Urinary bladder (tissue), 4 donors: Measurements from ENCODE around the gene CMBL. TPM values are rescaled to one million over a fixed set of nuclear protein-coding genes. Genes with fewer than 3 reads are reported as not detected.
"Not testable (repeated sequence)": the region's sequence is repeated elsewhere in the genome, so short reads cannot be mapped to it uniquely, and the experiment has no call there.

Experiments
- DNase-seq: peaks from one replicate; pipeline ENCODE4 v3.0.0-alpha.2; 2015; ENCODE audit errors: extremely low spot score
- H3K27ac ChIP-seq: one replicate; pipeline ENCODE4 v1.5.1; 2013; ENCODE audit warnings: low read depth, mild to moderate bottlenecking, moderate library complexity
- H3K36me3 ChIP-seq: one replicate; pipeline ENCODE4 v1.6.1; 2013; ENCODE audit warnings: mild to moderate bottlenecking, moderate library complexity; ENCODE audit not compliant: insufficient read depth
- H3K4me1 ChIP-seq: one replicate; pipeline ENCODE4 v1.6.1; 2013; ENCODE audit warnings: mild to moderate bottlenecking, moderate library complexity; ENCODE audit not compliant: insufficient read depth
- H3K4me3 ChIP-seq: one replicate; pipeline ENCODE4 v1.5.1; 2013; ENCODE audit warnings: low read depth, low read length
- WGBS: extraction: QIAGEN DNeasy Blood & Tissue Kit; methylation state at CpG from one replicate; pipeline ENCODE4 v1.1.7; 2013; 5-methylcytosine and 5-hydroxymethylcytosine counted together
- polyA plus RNA-seq: library from polyadenylated mRNA; stranded (reverse); fragments of 200-250 nt; gene quantifications from one replicate; pipeline ENCODE4 v1.2.3, GENCODE V29; 2013
- total RNA-seq: library from RNA; depleted of rRNA; stranded (reverse); fragments of >200 nt; gene quantifications from one replicate; pipeline ENCODE4 v1.2.3, GENCODE V29; 2014
- donor health status: healthy with polysubstance abuse.
- donor health status: healthy.

CMBL gene
- total and polyA plus RNA-seq, 2 donors, result 17.2 to 28.2 TPM

DNA sequence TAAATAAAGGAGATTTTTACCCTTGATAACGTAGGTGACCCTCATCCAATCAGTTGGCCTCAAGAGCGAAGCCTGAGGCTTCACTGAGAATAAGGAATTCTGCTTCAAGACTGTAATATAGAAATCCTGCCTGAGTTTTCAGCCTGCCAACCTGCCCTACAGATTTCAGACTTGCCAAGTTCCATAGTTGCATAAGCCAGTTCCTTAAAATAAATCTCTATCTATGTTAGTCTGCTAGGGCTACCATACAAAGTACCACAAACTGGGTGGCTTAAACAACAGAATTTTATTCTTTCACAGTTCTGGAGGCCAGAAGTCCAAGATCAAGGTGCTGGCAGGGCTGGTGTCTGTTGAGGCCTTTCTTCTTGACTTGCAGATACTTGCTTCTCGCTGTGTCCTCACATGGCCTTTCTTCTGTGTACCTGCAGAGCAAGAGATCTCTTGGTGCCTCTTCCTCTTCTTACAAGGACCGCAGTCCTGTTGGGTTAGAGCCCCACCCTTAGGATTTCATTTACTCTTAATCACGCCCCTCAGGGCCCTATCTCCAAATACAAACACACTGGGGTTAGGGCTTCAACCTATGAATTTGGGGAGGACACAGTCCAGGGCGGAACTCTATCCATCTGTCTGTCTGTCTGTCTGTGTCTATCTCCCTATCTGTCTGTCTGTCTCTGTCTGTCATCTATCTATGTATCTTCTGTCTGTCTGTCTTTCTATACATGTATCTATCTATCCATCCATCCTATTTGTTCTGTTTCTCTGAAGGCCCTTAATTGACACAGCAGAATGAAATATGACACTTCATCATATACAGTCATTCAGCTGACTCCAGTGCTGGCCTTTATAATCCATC, 17.0 kb upstream of the CMBL start:
- Histone ChIP-seq H3K4me3 (no peak overlapping the region), H3K27ac (no peak overlapping the region), H3K36me3 (no peaks in the 10 kb centered on the region), H3K4me1 (no peaks in the 10 kb centered on the region)
- no peak for DNase-seq
- WGBS, result 74% methylated on average over 6 of the region's 6 CpGs

DNA sequence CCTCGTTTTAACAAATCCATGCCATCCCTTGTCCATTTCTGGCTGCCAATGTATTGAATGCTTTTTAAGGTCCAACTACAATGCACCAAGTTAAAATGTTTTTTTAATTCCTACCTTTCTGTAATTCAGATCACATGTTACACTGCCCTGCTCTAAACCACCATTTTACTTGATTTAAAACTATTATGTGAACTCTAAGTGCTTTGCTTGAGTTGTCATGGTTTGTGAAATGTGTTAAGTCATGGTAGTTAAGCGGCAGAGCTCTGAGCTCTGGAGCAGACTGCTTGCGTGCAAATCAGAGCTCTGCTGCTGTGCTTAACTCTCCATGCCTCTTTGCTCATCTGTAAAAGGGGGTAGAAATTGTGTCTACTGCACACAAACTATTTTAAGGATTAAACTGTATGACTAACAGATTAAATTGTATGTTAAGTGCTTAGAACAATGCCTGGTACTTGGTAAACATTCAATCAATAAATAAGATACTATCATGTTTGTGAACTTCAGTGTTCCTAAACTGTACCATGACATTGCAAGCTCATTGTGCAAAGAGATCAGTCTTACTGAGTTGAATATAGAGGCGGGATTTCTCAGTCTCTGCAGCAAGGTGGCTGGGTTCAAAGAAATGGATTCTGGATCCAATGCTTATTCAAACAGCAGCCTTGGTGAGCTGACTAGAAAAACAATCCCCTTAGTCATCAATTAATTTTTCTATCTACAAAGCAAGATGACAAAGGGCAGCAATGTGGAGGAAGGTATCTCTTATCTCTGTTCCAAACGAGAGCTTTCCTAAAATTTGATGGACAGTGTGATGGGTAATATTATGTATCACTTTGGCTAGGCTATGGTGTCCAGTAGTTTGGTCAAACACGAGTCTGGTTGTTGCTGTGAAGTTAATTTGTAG, 16.1 kb upstream of the CMBL start:
- 75% methylated on average over 6 of the region's 6 CpGs for WGBS
- Histone ChIP-seq H3K36me3 (no peaks in the 10 kb centered on the region), H3K4me3 (no peak overlapping the region), H3K4me1 (no peaks in the 10 kb centered on the region), H3K27ac (no peak overlapping the region)
- no peak for DNase-seq

DNA sequence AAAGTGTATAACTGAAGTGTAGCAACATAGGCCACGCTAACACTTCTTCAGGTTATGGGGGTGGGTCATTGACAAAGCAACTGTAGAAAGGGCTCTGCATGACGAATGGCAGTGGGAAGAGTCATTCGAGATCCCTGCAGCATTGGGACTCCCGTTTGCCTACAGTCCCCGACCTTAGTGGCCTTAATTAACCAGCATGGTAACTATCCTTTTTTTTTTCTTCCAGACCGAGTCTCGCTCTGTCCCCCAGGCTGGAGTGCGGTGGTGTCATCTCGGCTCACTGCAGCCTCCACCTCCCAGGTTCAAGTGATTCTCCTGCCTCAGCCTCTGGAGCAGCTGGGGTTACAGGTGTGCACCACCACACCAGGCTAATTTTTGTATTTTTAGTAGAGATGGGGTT, 14.2 kb upstream of the CMBL start:
- Histone ChIP-seq H3K4me1 (no peaks in the 10 kb centered on the region), H3K4me3 (no peak overlapping the region), H3K36me3 (no peaks in the 10 kb centered on the region), H3K27ac (no peak overlapping the region)
- WGBS, result 90% methylated on average over 9 of the region's 9 CpGs
- DNase-seq, result no peak

DNA sequence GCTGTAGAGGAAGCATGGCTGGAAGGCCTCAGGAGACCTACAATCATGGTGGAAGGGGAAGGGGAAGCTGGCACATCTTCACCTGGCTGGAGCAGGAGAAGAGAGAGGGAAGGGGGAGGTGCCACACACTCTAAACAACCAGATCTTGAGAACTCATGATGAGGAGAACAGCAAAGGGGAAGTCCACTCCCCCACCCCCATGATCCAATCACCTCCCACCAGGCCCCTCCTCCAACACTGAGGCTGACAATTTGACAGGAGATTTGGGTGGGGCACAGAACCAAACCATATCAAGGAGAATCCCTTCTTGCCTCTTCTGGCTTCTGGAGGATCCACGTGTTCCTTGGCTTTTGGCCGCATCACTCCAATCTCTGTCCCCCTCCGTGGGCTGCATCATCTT, 13.1 kb upstream of the CMBL start:
- Histone ChIP-seq H3K27ac (no peak overlapping the region), H3K4me1 (no peaks in the 10 kb centered on the region), H3K36me3 (no peaks in the 10 kb centered on the region), H3K4me3 (no peak overlapping the region)
- WGBS, result 67% methylated on average over 3 of the region's 3 CpGs
- DNase-seq, result no peak

DNA sequence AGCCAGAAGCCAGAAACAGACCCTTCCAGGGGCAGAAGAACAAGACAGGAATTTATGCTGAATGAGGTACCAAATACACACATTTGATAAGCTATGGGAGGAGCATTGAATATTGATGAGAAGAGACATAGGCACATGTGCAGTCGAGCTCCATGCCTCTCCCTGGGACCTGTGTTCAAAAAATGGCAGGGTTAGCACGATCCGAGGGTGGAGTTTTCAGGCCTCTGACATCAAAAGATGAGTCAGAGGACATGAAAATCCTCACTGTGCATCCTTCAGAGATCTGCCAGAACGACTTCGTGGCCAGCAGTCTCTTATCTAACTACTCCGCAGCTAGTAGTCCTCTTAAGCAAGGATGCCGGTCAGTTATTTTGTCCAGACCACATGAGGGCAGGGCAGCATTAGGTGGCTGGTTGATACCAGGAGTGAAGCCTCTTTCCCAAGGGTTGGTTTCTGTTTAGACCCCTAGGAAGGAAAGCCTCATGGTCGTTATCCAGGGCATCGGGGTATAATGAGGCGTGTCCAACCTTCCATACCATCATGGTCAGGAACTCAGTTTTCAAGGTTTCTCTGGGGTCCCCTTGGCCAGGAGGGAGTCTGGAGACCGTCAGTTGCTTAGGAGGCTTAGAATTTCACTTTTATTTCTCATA, 11.6 kb upstream of the CMBL start:
- no peaks in the 10 kb centered on the region for H3K4me1 ChIP-seq
- no peak for DNase-seq
- WGBS, result 53% methylated on average over 11 of the region's 11 CpGs
- no peaks in the 10 kb centered on the region for H3K36me3 ChIP-seq
- no peak overlapping the region for H3K4me3 ChIP-seq
- no peak overlapping the region for H3K27ac ChIP-seq

DNA sequence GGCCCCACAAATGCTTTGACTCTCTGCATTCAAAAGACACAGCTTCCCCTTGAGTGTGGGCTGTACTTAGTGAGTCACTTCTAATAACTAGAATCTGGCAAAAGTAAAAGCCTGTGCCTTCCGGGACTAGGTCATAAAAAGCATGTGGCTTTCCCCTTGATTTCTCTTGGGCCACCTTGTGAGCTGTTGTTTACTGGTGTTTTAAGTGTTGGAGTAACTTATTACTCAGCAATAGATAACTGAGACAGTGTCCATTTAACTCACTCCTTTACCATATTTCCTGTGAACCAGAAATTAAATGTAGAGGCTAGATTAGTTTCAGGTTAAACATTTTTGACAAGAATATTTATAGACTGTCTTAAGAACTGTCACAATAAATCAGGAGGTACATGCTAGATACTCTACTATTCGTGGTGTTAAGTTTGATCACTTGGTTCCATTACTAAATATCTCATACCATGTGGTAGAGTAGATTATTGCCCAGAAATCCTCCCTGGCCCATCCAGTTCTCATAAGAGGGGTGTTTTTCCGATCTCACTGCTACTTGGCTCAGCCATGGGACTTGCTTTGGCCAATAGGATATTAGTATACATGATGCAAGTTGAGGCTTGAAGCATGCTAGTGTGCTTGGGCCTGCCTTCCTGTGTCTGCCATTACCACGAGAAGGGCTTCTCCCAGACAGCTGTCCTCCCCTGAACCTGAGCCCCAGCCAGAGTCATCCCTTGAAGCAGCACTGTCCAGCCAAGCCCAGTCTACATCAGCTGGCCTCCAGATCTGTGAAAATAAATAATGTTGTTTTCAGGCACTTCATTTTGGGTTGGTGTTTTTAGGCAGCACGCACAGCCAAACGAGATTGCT, 10.4 kb upstream of the CMBL start:
- no peak overlapping the region for H3K27ac ChIP-seq
- H3K36me3 ChIP-seq, result no peaks in the 10 kb centered on the region
- DNase-seq, result no peak
- no peaks in the 10 kb centered on the region for H3K4me1 ChIP-seq
- no peak overlapping the region for H3K4me3 ChIP-seq
- 73% methylated on average over 6 of the region's 6 CpGs for WGBS

DNA sequence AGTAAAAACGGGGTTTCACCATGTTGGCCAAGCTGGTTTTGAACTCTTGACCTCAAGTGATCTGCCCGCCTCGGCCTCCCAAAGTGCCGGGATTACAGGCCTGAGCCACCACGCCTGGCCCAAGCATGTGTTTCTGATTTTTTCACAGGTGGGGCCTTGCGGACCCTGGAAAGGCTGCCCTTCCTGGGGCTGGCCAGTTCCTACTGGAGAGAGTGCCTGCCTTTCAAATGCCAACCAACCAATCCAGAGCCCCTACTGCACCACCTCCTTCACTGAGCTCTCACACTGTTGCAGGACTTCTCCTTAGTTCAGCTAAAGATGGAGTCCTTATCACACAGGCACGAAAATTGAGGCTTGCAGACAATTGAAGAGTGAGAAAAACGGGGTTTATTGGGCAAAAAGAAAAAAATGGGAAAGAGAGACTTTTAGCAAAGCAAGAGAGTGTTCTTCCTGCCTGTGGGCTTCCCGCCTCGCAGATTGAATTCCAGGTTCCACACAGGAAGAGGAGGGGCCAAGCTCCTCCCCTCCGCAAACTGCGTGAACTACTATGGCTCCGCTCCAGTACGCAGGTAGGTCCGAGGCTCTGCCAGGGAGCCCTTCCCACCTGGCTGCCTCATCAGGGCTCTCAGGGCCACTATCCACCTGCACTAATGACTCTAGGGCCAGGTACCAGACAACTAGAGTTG, 8.3 kb upstream of the CMBL start:
- no peak overlapping the region for H3K27ac ChIP-seq
- 93% methylated on average over 15 of the region's 15 CpGs for WGBS
- H3K4me3 ChIP-seq, result no peak overlapping the region
- no peak for DNase-seq
- H3K4me1 ChIP-seq, result no peaks in the 10 kb centered on the region
- H3K36me3 ChIP-seq, result no peaks in the 10 kb centered on the region

DNA sequence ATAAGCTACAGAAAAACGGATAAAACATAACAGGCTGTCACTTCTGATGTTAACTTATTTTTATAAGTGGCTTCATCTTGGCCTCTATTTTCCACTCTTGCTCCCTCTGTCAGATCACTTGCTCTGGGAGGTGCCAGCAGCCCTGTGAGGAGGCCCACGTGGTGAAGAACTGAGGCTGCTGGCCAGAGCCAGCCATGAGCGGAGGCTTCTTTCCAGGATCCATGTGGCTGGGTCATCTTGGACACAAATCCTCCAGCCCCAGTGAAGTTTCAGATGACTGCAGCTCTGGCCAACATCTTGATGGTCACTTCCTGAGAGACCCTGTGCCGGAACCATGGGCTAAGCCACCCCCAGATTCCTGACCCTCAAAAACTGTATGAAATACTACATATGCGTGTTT, 7.5 kb upstream of the CMBL start:
- no peak for DNase-seq
- Histone ChIP-seq H3K27ac (no peak overlapping the region), H3K4me3 (no peak overlapping the region), H3K36me3 (no peaks in the 10 kb centered on the region), H3K4me1 (no peaks in the 10 kb centered on the region)
- 72% methylated on average over 5 of the region's 5 CpGs for WGBS

DNA sequence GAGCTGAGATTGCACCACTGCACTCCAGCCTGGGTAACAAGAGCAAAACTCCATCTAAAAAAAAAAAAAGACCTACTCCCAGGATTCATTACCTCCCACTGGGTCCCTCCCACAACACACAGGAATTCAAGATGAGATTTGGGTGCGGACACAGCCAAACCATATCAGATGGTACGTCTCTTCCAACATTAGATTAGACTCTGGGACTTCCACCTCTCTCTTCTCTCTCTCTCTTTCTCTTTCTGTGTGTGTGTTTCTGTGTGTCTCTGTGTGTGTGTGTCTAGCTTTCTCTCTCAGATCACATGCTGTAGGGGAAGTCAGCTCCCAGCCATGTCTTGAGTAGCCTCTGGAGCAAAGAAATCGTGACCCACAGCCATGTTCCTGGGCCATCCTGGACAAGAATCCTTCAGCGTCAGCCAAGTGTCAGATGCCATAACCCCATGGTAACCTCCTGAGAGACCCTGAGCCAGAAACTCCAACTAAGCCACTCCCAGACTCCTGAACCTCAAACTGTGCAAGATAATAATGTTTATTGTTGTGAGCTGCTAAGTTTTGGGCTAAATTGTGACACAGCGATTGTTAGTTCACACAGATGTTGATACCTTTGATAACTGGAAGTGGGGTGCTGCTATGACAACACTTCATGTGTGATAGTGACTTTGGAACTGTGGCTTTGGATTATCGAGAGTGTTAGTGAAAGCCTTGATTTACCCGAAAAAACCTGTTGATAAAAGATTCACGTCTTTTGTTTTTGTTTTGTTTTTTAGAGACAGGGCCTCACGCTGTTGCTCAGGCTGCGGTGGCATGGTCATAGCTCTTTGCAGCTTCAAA, 4.1 kb upstream of the CMBL start:
- H3K4me3 ChIP-seq, result no peak overlapping the region
- H3K27ac ChIP-seq, result no peak overlapping the region
- 82% methylated on average over 10 of the region's 10 CpGs for WGBS
- no peak for DNase-seq
- no peaks in the 10 kb centered on the region for H3K4me1 ChIP-seq
- no peaks in the 10 kb centered on the region for H3K36me3 ChIP-seq

DNA sequence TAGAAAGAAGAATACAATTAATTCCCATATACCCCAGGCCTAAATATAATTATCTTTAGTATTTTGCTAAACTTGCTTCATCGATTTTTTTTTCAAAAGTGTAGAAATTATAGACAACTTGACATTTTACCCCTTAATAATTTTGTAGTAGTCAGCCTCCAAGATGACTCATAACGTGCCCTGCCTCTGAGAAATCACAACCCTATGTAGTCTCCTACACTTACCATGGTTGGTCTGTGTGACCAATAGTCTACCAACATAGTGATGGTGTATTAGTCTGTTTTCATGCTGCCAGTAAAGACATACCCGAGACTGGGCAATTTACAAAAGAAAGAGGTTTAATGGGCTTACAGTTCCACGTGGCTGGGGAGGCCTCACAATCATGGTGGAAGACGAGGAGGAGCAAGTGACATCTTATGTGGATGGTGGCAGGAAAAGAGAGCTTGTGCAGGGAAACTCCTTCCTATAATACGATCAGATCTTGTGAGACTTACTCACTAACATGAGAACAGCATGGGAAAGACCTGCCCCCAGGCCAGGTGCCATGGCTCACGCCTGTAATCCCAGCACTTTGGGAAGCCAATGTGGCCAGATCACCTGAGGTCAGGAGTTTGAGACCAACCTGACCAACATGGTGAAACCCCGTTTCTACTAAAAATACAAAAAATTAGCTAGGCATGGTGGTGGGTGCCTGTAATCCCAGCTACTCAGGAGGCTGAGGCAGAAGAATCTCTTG, 3.3 kb upstream of the CMBL start:
- not testable (repeated sequence) for H3K4me3 ChIP-seq, H3K36me3 ChIP-seq, H3K27ac ChIP-seq, H3K4me1 ChIP-seq, DNase-seq
- WGBS, result 91% methylated on average over 8 of the region's 8 CpGs

DNA sequence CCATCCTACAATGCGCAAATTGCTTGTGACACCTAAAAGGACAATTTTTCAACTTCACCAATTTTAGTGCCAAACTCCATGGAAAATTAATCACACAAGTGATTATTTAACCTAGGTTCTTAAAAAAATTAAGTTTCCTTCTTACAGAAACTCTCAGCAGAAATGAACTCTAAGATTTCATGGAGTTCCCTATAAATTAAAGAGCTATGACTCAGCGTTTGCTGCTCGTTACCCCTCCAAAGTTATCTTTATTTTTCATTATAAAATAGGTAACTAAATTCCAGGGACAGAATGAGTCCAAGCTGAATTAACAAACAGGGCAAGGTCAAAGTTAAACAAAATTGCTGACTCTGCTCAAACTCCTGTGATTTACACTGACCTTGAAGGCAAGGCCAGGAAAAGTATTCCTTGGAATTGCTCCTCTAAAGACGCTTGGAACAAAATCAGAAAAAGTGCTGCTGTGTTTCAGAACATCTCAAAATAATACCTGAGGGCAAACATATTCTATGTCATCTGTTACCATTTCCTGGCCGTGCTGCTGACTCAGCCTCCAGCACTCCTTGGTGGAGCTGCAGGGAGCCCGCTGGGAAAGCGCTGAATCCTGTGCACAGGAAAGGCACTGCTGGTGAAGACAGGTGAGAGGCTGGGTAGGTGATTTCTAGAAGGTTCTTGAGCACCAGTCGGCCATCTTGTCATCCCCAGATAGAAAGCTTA, 2.5 kb upstream of the CMBL start:
- Histone ChIP-seq H3K4me1 (no peaks in the 10 kb centered on the region), H3K36me3 (no peaks in the 10 kb centered on the region), H3K4me3 (no peak overlapping the region), H3K27ac (no peak overlapping the region)
- 80% methylated on average over 8 of the region's 8 CpGs for WGBS
- no peak for DNase-seq
